Measurements from ENCODE around the gene RNU7-1.

RNU7-1 gene

GRCh38 chr12:6970096-6970527, 26.5 kb downstream of the RNU7-1 start:
- TF ChIP-seq, protein P1, sequence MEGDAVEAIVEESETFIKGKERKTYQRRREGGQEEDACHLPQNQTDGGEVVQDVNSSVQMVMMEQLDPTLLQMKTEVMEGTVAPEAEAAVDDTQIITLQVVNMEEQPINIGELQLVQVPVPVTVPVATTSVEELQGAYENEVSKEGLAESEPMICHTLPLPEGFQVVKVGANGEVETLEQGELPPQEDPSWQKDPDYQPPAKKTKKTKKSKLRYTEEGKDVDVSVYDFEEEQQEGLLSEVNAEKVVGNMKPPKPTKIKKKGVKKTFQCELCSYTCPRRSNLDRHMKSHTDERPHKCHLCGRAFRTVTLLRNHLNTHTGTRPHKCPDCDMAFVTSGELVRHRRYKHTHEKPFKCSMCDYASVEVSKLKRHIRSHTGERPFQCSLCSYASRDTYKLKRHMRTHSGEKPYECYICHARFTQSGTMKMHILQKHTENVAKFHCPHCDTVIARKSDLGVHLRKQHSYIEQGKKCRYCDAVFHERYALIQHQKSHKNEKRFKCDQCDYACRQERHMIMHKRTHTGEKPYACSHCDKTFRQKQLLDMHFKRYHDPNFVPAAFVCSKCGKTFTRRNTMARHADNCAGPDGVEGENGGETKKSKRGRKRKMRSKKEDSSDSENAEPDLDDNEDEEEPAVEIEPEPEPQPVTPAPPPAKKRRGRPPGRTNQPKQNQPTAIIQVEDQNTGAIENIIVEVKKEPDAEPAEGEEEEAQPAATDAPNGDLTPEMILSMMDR (IDR thresholded peaks at IDR 0.05; ENCODE audit: borderline replicate concordance, insufficient read depth, low read depth, low read length) = no peak

DNA sequence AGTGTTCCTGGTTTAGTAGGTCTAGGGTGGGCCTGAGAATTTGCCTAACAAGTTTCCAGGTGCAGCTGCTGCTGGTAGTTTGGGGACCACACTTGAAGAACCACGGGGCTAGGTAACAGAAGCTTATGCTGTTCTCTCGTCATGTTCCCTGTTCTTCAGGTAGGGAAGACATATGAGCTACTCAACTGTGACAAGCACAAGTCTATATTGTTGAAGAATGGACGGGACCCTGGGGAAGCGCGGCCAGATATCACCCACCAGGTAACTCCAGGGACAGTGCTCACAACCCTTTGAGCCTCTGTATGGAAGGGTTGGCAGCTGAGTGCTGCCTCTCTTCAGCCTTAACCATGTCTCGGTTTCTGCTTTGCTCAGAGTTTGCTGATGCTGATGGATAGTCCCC, 30.6 kb downstream of the RNU7-1 start:
- TF ChIP-seq, protein P1 (IDR thresholded peaks at IDR 0.05; ENCODE audit: borderline replicate concordance, insufficient read depth, low read depth, low read length) = no peak
- H3K4me3 ChIP-seq (ENCODE audit: low read depth, low read length) = no peak overlapping the region

More at GRCh38 chr12:6970096-6970527, 26.5 kb downstream of the RNU7-1 start:
- H3K4me3 ChIP-seq (ENCODE audit: low read depth, low read length) = peak overlapping the region; percentile 73

- TF ChIP-seq, protein P1 (IDR thresholded peaks at IDR 0.05; ENCODE audit: borderline replicate concordance, insufficient read depth, low read depth, low read length) = no peak
- H3K4me3 ChIP-seq (ENCODE audit: low read depth, low read length) = no peak overlapping the region
These were observed 31.8 kb downstream of the RNU7-1 start for GRCh38 chr12:6975297-6976032.

DNA sequence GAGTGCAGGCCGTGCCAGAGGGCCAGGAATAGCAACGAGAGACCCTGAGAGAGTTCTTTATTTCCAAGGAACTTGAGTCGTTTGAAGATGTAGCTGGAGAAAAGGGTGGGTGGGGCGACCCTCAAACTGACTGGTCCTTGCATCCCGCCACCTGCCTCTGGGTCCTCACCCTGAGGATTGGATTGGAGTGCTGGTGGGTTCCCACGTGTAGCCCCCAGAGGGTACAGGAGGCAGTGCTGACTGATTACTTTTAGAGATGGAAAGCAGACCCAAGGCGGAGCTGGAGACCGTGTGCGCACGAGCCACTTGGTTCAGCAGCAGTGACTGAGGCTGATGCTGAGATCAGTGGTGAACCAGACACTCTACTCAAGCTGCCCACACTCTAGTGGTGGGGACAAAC, 34.0 kb downstream of the RNU7-1 start:
- no peak overlapping the region for H3K4me3 ChIP-seq (ENCODE audit: low read depth, low read length)
- TF ChIP-seq, protein P1 (IDR thresholded peaks at IDR 0.05; ENCODE audit: borderline replicate concordance, insufficient read depth, low read depth, low read length) = no peak

- H3K4me3 ChIP-seq (ENCODE audit: low read depth, low read length) = no peak overlapping the region
- TF ChIP-seq, protein P1 (IDR thresholded peaks at IDR 0.05; ENCODE audit: borderline replicate concordance, insufficient read depth, low read depth, low read length) = no peak
These were observed 34.6 kb downstream of the RNU7-1 start for GRCh38 chr12:6978188-6978587.

GRCh38 chr12:6978611-6979011, 35.0 kb downstream of the RNU7-1 start:
- TF ChIP-seq, protein P1 (IDR thresholded peaks at IDR 0.05; ENCODE audit: borderline replicate concordance, insufficient read depth, low read depth, low read length) = no peak
- H3K4me3 ChIP-seq (ENCODE audit: low read depth, low read length) = no peak overlapping the region

- TF ChIP-seq, protein P1 (IDR thresholded peaks at IDR 0.05; ENCODE audit: borderline replicate concordance, insufficient read depth, low read depth, low read length) = no peak
- H3K4me3 ChIP-seq (ENCODE audit: low read depth, low read length) = no peak overlapping the region
These were observed 35.4 kb downstream of the RNU7-1 start for GRCh38 chr12:6979021-6979420.

Measured in GM12875 (cell line).